Limb (tissue), 2 donors: ENCODE measurements around the gene CCDC27.

Experiments
- DNase-seq, 2 donors: peaks; one replicate each; pipeline ENCODE4 v3.0.0-alpha.2; 2016; ENCODE audit errors: extremely low spot score in 2 of 2

The CCDC27 gene

GRCh38 chr1:3817821-3818597 is 65.8 kb downstream of the CCDC27 start:
- no peak for DNase-seq

GRCh38 chr1:3819771-3820200 is 67.5 kb downstream of the CCDC27 start:
- DNase-seq: no peak

- DNase-seq: no peak
These were observed 68.1 kb downstream of the CCDC27 start for GRCh38 chr1:3820316-3820715.

GRCh38 chr1:3821004-3821403 is 68.8 kb downstream of the CCDC27 start:
- DNase-seq: peak in 1 of 2 donors; percentile 20
